GM12891 (cell line): ENCODE measurements around the gene CPXM1.

ENCODE experiments used
- POLR2A ChIP-seq: IDR thresholded peaks from 2 replicates; pipeline ENCODE4 v1.6.1; 2011; ENCODE audit warnings: low read depth, low read length, control low read depth
- POLR2AphosphoS5 ChIP-seq: IDR thresholded peaks from 2 replicates; pipeline ENCODE4 v1.6.1; 2011; ENCODE audit warnings: low read depth, low read length, control low read depth
- POU2F2 ChIP-seq: IDR thresholded peaks from 2 replicates; pipeline ENCODE4 v1.6.1; 2011; ENCODE audit warnings: low read depth, mild to moderate bottlenecking, control low read depth, low read length, moderate library complexity
- SPI1 ChIP-seq: IDR thresholded peaks from 2 replicates; pipeline ENCODE4 v1.6.1; 2011; ENCODE audit warnings: low read depth, low read length, control low read depth
- TAF1 ChIP-seq: IDR thresholded peaks from 2 replicates; pipeline ENCODE4 v1.6.1; 2011; ENCODE audit warnings: low read depth, low read length, control low read depth

- TF ChIP-seq POLR2AphosphoS5 (no peak), POLR2A (no peak), TAF1 (no peak), SPI1 (no peak), POU2F2 (no peak)
These were observed 14.2 kb upstream of the CPXM1 start, which contains the start of gene C20orf141 for GRCh38 chr20:2814587-2815051.
